ENCODE measurements around the gene LRRC4C. TPM values are rescaled to one million over a fixed set of nuclear protein-coding genes. Genes with fewer than 3 reads are reported as not detected.

The LRRC4C gene
- total RNA-seq, 1 donor from 2014 or later: 1.5 TPM

DNA sequence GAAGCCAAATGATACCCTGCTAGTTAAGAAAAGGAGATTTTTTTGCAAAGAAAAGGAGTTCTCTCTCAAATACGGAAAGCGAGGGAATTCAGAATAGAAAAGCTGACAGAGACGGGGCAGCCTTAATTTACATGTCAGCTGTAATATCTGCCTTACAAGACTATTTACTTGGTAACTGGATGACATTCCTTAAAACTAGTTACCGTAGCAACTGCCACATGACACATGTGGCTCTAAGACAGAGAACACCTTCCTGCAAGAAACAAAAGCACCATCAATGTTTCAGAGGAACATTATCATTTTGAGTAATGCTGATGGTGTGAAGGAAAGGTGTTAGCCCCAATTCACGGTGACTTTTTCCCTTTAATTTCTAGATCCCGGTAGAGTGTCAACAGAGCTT, 222.1 kb downstream of the LRRC4C start:
- H3K36me3 ChIP-seq (ENCODE audit: control insufficient read depth, insufficient read depth, low read length): no peaks in the 10 kb centered on the region
- no peaks in the 10 kb centered on the region for H3K27me3 ChIP-seq (ENCODE audit: control insufficient read depth, insufficient read depth, low read length)
- H3K4me3 ChIP-seq (ENCODE audit: low read depth, low read length): no peak overlapping the region
- DNase-seq (ENCODE audit: low read depth): no peak
- no peak for TF ChIP-seq CTCF (IDR thresholded peaks at IDR 0.05; ENCODE audit: insufficient read depth, low read length, poor library complexity, severe bottlenecking)

GRCh38 chr11:41235668-41236067, 223.8 kb downstream of the LRRC4C start:
- no peak for TF ChIP-seq CTCF (IDR thresholded peaks at IDR 0.05; ENCODE audit: insufficient read depth, low read length, poor library complexity, severe bottlenecking)
- Histone ChIP-seq H3K27me3 (ENCODE audit: control insufficient read depth, insufficient read depth, low read length) (no peaks in the 10 kb centered on the region), H3K4me3 (ENCODE audit: low read depth, low read length) (no peak overlapping the region), H3K36me3 (ENCODE audit: control insufficient read depth, insufficient read depth, low read length) (no peaks in the 10 kb centered on the region)
- DNase-seq (ENCODE audit: low read depth): no peak

DNA sequence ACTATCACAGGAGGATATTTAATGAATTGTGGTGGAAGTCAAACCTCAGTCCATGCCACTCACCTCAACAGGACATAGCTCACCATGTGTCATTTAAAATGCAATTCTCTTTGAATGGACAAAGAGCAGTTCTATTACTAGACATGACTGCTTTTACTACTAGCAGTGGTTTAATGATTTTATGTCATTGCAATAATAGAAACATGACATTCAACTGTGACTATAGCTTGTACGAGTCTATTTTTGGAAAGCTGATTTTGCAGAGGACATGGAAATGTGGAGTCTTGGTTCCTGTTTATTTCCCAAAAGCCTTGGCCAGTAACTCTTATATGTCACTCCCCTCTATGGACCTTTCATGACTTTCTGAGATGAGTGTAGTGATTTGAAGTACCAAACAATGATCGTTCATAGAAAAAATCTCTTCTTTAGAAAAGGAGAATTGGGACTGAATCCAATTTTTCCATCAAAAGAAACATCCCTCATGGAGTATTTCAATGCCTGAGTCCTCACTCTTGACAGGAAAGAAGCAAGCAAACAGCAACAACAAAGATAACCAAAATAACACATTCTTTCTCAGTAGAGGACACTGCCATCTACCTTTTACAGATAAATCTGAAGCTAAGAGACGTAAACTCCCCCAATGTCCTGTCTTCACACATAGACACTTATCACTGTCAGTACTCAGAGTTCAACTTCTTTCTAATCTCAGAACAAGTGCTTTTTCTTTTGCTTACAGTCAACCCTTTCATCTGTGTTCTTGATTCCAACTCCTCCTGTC, 233.4 kb downstream of the LRRC4C start:
- no peak overlapping the region for H3K4me3 ChIP-seq (ENCODE audit: low read depth, low read length)
- H3K27me3 ChIP-seq (ENCODE audit: control insufficient read depth, insufficient read depth, low read length): no peaks in the 10 kb centered on the region
- no peaks in the 10 kb centered on the region for H3K36me3 ChIP-seq (ENCODE audit: control insufficient read depth, insufficient read depth, low read length)
- TF ChIP-seq CTCF (IDR thresholded peaks at IDR 0.05; ENCODE audit: insufficient read depth, low read length, poor library complexity, severe bottlenecking): no peak
- no peak for DNase-seq (ENCODE audit: low read depth)

DNA sequence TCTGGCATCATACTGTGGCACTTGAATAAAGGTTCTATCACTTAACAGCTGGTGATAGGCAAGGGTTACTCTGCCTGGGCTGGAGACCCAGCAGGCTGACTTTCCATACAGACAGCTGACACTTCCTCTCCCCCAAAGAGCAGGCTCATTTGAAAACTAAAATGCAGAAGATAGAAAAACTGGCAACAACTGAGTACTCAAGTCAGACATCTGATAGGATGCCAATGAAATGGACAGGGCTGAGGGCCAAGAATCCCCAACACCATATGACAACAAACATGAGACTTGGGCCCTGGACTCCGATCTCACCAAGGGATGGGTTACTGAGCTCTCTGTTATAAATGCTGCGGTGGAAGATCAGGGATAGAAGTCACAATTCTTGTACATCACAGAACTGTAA, 237.2 kb downstream of the LRRC4C start:
- DNase-seq (ENCODE audit: low read depth): no peak
- H3K36me3 ChIP-seq (ENCODE audit: control insufficient read depth, insufficient read depth, low read length): no peaks in the 10 kb centered on the region
- no peak overlapping the region for H3K4me3 ChIP-seq (ENCODE audit: low read depth, low read length)
- no peak for TF ChIP-seq CTCF (IDR thresholded peaks at IDR 0.05; ENCODE audit: insufficient read depth, low read length, poor library complexity, severe bottlenecking)
- no peaks in the 10 kb centered on the region for H3K27me3 ChIP-seq (ENCODE audit: control insufficient read depth, insufficient read depth, low read length)

- DNase-seq (ENCODE audit: low read depth): no peak
- H3K27me3 ChIP-seq (ENCODE audit: control insufficient read depth, insufficient read depth, low read length): no peaks in the 10 kb centered on the region
- no peak for TF ChIP-seq CTCF (IDR thresholded peaks at IDR 0.05; ENCODE audit: insufficient read depth, low read length, poor library complexity, severe bottlenecking)
- H3K36me3 ChIP-seq (ENCODE audit: control insufficient read depth, insufficient read depth, low read length): no peaks in the 10 kb centered on the region
- no peak overlapping the region for H3K4me3 ChIP-seq (ENCODE audit: low read depth, low read length)
Measured at GRCh38 chr11:41206388-41206787, 253.1 kb downstream of the LRRC4C start.

DNA sequence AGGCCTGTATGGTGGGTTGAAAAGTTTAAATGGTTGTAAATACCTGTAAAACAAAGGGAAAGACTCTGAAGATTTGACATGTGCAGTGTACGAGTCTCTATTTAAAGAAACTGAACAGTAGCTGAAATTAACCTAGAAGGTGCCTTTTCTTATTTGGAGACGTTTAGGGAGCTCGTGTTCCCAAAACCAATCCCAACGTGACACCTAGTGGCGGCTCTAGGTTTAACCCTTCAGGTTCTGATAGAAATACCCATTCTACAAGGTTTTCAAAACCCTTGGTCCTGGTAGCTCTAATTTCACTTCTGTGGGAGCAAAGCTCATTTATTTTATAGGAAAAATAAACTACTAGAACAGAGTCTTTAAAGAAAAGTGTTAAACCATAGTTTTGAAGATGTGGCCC, 258.3 kb downstream of the LRRC4C start:
- peak; percentile 69 for TF ChIP-seq CTCF (IDR thresholded peaks at IDR 0.05; ENCODE audit: insufficient read depth, low read length, poor library complexity, severe bottlenecking)
- Histone ChIP-seq H3K36me3 (ENCODE audit: control insufficient read depth, insufficient read depth, low read length) (no peaks in the 10 kb centered on the region), H3K27me3 (ENCODE audit: control insufficient read depth, insufficient read depth, low read length) (no peaks in the 10 kb centered on the region), H3K4me3 (ENCODE audit: low read depth, low read length) (no peak overlapping the region)
- DNase-seq (ENCODE audit: low read depth): no peak

Data from kidney epithelial cell (primary cell).